ENCODE measurements around the gene NAT8L.

Gene NAT8L

DNA sequence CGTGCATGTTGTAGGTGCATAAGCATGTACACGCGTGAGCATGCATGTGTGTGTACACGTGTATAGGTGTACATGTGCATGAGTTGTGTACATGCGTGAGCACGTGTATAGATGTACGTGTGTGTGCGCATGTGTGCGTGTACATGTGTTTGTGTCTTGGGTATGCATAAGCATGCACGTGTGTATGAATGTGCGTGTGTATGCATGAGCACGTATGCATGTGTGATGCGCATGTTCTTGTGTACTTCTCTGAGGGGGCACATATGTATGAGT is 9.0 kb downstream of the NAT8L start:
- H3K4me1 ChIP-seq: no peaks in the 10 kb centered on the region
- TF ChIP-seq, protein P1, sequence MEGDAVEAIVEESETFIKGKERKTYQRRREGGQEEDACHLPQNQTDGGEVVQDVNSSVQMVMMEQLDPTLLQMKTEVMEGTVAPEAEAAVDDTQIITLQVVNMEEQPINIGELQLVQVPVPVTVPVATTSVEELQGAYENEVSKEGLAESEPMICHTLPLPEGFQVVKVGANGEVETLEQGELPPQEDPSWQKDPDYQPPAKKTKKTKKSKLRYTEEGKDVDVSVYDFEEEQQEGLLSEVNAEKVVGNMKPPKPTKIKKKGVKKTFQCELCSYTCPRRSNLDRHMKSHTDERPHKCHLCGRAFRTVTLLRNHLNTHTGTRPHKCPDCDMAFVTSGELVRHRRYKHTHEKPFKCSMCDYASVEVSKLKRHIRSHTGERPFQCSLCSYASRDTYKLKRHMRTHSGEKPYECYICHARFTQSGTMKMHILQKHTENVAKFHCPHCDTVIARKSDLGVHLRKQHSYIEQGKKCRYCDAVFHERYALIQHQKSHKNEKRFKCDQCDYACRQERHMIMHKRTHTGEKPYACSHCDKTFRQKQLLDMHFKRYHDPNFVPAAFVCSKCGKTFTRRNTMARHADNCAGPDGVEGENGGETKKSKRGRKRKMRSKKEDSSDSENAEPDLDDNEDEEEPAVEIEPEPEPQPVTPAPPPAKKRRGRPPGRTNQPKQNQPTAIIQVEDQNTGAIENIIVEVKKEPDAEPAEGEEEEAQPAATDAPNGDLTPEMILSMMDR (IDR thresholded peaks at IDR 0.05): no peak
- H2AFZ ChIP-seq: no peak overlapping the region
- H3K4me3 ChIP-seq (ENCODE audit: low read depth, low read length): no peak overlapping the region
- H3K9ac ChIP-seq: no peak overlapping the region
- no peaks in the 10 kb centered on the region for H3K27me3 ChIP-seq (ENCODE audit: control insufficient read depth, insufficient read depth, low read length)
- H3K4me2 ChIP-seq (ENCODE audit: low read length): no peak overlapping the region
- no peaks in the 10 kb centered on the region for H3K36me3 ChIP-seq (ENCODE audit: control insufficient read depth, insufficient read depth, low read length)
- H3K79me2 ChIP-seq: no peaks in the 10 kb centered on the region
- no peaks in the 10 kb centered on the region for H3K9me3 ChIP-seq (ENCODE audit: control insufficient read depth, low read length)
- H3K27ac ChIP-seq: no peak overlapping the region

DNA sequence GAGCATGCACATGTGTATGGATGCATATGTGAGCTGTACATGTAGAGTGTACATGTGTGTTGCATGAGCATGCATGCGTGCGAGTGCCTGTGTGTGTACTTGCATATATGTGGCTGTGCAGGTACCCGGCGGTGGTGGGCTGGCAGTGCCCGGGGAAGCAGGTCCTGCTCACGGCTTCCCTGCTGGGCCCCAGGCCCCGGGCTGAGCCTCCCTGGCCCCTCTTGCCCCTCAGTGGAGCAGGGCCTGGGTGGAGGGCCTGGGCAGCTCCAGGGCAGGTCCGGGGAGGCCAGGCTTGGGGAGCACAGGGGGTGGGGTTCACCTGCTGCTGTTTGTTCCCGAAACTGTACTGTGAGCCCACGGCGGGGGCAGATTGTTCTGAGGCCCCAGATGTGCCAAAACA is 9.4 kb downstream of the NAT8L start:
- TF ChIP-seq, protein P1 (IDR thresholded peaks at IDR 0.05): no peak
- H2AFZ ChIP-seq: no peak overlapping the region
- H3K79me2 ChIP-seq: no peaks in the 10 kb centered on the region
- H3K27ac ChIP-seq: no peak overlapping the region
- no peaks in the 10 kb centered on the region for H3K27me3 ChIP-seq (ENCODE audit: control insufficient read depth, insufficient read depth, low read length)
- no peak overlapping the region for H3K9ac ChIP-seq
- no peaks in the 10 kb centered on the region for H3K9me3 ChIP-seq (ENCODE audit: control insufficient read depth, low read length)
- no peaks in the 10 kb centered on the region for H3K4me1 ChIP-seq
- no peaks in the 10 kb centered on the region for H3K36me3 ChIP-seq (ENCODE audit: control insufficient read depth, insufficient read depth, low read length)
- H3K4me3 ChIP-seq (ENCODE audit: low read depth, low read length): no peak overlapping the region
- H3K4me2 ChIP-seq (ENCODE audit: low read length): no peak overlapping the region

DNA sequence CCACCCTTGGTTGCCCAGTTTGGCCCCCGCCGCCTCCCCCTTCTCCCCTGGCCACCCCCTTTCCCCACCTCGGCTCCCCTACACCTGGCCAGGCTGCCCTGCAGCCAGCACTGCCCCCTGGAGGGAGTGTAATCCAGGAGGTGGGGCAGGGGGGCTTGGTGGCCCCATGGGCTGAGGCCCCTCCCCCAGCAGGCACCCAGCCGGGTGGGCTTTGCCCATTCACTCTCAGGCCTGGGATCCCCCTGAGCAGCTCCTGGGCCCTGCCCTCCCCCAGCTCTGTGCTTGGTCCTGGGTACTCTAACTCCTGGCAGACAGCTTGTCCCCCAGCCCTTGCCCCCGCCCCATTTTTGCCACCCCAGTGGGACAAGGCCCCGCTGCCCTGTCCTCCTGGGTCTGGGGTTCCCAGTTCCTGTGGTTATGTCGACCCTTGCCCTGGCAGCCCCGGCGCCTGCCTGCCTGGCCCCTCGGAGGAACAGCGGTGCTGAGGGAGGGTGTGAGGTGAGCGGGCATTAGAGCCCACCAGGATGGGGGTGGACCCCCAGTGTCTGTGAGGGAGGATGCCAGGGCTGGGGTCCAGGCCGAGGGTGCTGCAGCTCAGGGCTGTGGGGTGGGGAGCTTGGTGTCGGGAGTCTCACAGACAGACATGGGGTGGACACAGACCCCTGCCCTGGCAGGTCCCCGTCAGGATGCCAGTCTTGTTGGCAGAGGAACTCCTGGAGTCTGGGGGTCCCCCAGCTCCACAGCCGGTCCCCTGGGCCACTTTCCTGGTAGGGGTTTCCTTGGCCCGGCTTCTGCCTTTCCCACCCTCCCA is 10.2 kb downstream of the NAT8L start:
- Histone ChIP-seq H3K9me3 (ENCODE audit: control insufficient read depth, low read length) (no peaks in the 10 kb centered on the region), H3K4me2 (ENCODE audit: low read length) (no peak overlapping the region), H2AFZ (no peak overlapping the region), H3K36me3 (ENCODE audit: control insufficient read depth, insufficient read depth, low read length) (no peaks in the 10 kb centered on the region), H3K27ac (no peak overlapping the region), H3K4me3 (ENCODE audit: low read depth, low read length) (no peak overlapping the region), H3K9ac (no peak overlapping the region), H3K4me1 (no peaks in the 10 kb centered on the region), H3K79me2 (no peaks in the 10 kb centered on the region), H3K27me3 (ENCODE audit: control insufficient read depth, insufficient read depth, low read length) (no peaks in the 10 kb centered on the region)
- TF ChIP-seq, protein P1 (IDR thresholded peaks at IDR 0.05): no peak

DNA sequence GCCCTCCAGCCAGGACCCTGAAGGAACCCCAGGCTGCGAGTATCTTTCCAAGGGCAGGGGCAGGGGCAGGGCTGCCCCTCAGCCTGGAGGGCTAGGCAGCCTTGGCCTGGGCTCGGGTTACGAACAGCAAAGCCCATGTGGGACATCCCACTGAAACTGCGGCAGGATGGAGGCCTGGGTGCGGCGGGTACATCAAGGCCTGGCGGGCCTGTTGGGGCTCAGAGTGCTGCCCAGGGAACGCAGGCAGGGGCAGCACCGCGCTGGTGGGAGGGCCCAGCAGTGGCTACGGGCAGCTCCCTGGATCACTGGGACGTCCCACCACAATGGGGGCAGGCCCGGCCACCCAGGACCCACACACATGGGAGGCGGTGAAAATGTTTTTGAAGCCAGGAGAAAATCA is 10.9 kb downstream of the NAT8L start:
- no peaks in the 10 kb centered on the region for H3K27me3 ChIP-seq (ENCODE audit: control insufficient read depth, insufficient read depth, low read length)
- H3K27ac ChIP-seq: no peak overlapping the region
- no peak overlapping the region for H3K4me2 ChIP-seq (ENCODE audit: low read length)
- no peak overlapping the region for H3K4me3 ChIP-seq (ENCODE audit: low read depth, low read length)
- H3K4me1 ChIP-seq: no peaks in the 10 kb centered on the region
- H3K9me3 ChIP-seq (ENCODE audit: control insufficient read depth, low read length): no peaks in the 10 kb centered on the region
- TF ChIP-seq, protein P1 (IDR thresholded peaks at IDR 0.05): no peak
- no peak overlapping the region for H3K9ac ChIP-seq
- H3K79me2 ChIP-seq: no peaks in the 10 kb centered on the region
- no peak overlapping the region for H2AFZ ChIP-seq
- no peaks in the 10 kb centered on the region for H3K36me3 ChIP-seq (ENCODE audit: control insufficient read depth, insufficient read depth, low read length)
